Liver (tissue), 9 donors: Measurements from ENCODE around the gene MED19. TPM values are rescaled to one million over a fixed set of nuclear protein-coding genes. Genes with fewer than 3 reads are reported as not detected.

Experiments used
- DNase-seq: peaks from one replicate; pipeline ENCODE4 v3.0.0-alpha.2; 2017; ENCODE audit warnings: low spot score
- H3K27ac ChIP-seq, 2 donors: one replicate each; pipeline ENCODE4 v1.7.0; 2013; ENCODE audit warnings: inconsistent platforms in 2 of 2, low read length in 2 of 2, control low read depth in 1 of 2, low read depth in 1 of 2, mild to moderate bottlenecking in 1 of 2
- H3K27me3 ChIP-seq, 4 donors: one replicate each; pipeline versions ENCODE4 v1.6.1 to v1.7.0; 2013; ENCODE audit warnings: low read length in 3 of 4, inconsistent platforms in 1 of 4, mild to moderate bottlenecking in 1 of 4, moderate library complexity in 1 of 4; ENCODE audit not compliant: control insufficient read depth in 4 of 4, insufficient read depth in 4 of 4
- H3K36me3 ChIP-seq, 4 donors: one replicate each; pipeline versions ENCODE4 v1.6.1 to v1.7.0; 2013; ENCODE audit warnings: low read length in 3 of 4, mild to moderate bottlenecking in 3 of 4, low read depth in 1 of 4, moderate library complexity in 1 of 4; ENCODE audit not compliant: control insufficient read depth in 4 of 4, insufficient read depth in 3 of 4
- H3K4me1 ChIP-seq, 4 donors: one replicate each; pipeline versions ENCODE4 v1.6.1 to v1.7.0; 2013; ENCODE audit warnings: low read length in 3 of 4, mild to moderate bottlenecking in 3 of 4, moderate library complexity in 1 of 4; ENCODE audit not compliant: control insufficient read depth in 4 of 4, insufficient read depth in 4 of 4
- H3K4me3 ChIP-seq, 3 donors: one replicate each; pipeline versions ENCODE4 v1.6.1 to v1.7.0; 2013; ENCODE audit warnings: low read length in 3 of 3, control low read depth in 1 of 3, low read depth in 1 of 3, mild to moderate bottlenecking in 1 of 3
- H3K9ac ChIP-seq, 2 donors: one replicate each; pipeline ENCODE4 v1.7.0; 2013; ENCODE audit warnings: low read length in 2 of 2, mild to moderate bottlenecking in 2 of 2, moderate library complexity in 2 of 2, control low read depth in 1 of 2, low read depth in 1 of 2
- H3K9me3 ChIP-seq, 4 donors: one replicate each; pipeline versions ENCODE4 v1.6.1 to v1.7.0; 2013; ENCODE audit warnings: low read length in 3 of 4; ENCODE audit not compliant: control insufficient read depth in 4 of 4
- ATF3 ChIP-seq: IDR thresholded peaks from 2 replicates; pipeline ENCODE4 v1.6.1; 2016; ENCODE audit warnings: antibody characterized with exemption
- CTCF ChIP-seq: fragments of 150-350 bp; IDR thresholded peaks from 2 replicates; pipeline ENCODE4 v1.5.1; 2017; ENCODE audit warnings: improper control_type of control experiment, low read depth, low read length; ENCODE audit not compliant: missing input control
- EGR1 ChIP-seq, 2 donors: IDR thresholded peaks; 2 replicates each; pipeline ENCODE4 v1.6.1; 2016 to 2018; ENCODE audit warnings: antibody characterized with exemption in 2 of 2, low read depth in 2 of 2
- FOXA1 ChIP-seq: IDR thresholded peaks from 2 replicates; pipeline ENCODE4 v1.6.1; 2016; ENCODE audit warnings: antibody characterized with exemption
- FOXA2 ChIP-seq: IDR thresholded peaks from 2 replicates; pipeline ENCODE4 v1.6.1; 2016; ENCODE audit warnings: antibody characterized with exemption
- GABPA ChIP-seq, 2 donors: IDR thresholded peaks in 1 of 2; conservative IDR thresholded peaks in 1 of 2; 2 replicates each; pipeline ENCODE4 v1.6.1; 2016; ENCODE audit warnings: antibody characterized with exemption in 2 of 2, mild to moderate bottlenecking in 1 of 2, moderate library complexity in 1 of 2
- HNF4A ChIP-seq, 2 donors: conservative IDR thresholded peaks; 2 replicates each; pipeline ENCODE4 v1.6.1; 2016; ENCODE audit warnings: antibody characterized with exemption in 2 of 2, mild to moderate bottlenecking in 2 of 2
- HNF4G ChIP-seq: IDR thresholded peaks from 2 replicates; pipeline ENCODE4 v1.6.1; 2016; ENCODE audit warnings: antibody characterized with exemption
- JUND ChIP-seq, 2 donors: IDR thresholded peaks; 2 replicates each; pipeline ENCODE4 v1.6.1; 2016; ENCODE audit warnings: antibody characterized with exemption in 2 of 2
- MAX ChIP-seq: IDR thresholded peaks from 2 replicates; pipeline ENCODE4 v1.6.1; 2016; ENCODE audit warnings: antibody characterized with exemption
- NR2F2 ChIP-seq: IDR thresholded peaks from 2 replicates; pipeline ENCODE4 v1.6.1; 2016; ENCODE audit warnings: antibody characterized with exemption
- RAD21 ChIP-seq, 2 donors: IDR thresholded peaks; 2 replicates each; pipeline ENCODE4 v1.6.1; 2016; ENCODE audit warnings: antibody characterized with exemption in 2 of 2, mild to moderate bottlenecking in 2 of 2
- REST ChIP-seq: IDR thresholded peaks from 2 replicates; pipeline ENCODE4 v1.6.1; 2016; ENCODE audit warnings: antibody characterized with exemption, mild to moderate bottlenecking
- RXRA ChIP-seq, 2 donors: IDR thresholded peaks; 2 replicates each; pipeline ENCODE4 v1.6.1; 2017 to 2018; ENCODE audit warnings: antibody characterized with exemption in 2 of 2, mild to moderate bottlenecking in 1 of 2
- SP1 ChIP-seq: IDR thresholded peaks from 2 replicates; pipeline ENCODE4 v1.6.1; 2018; ENCODE audit warnings: antibody characterized with exemption, mild to moderate bottlenecking
- TAF1 ChIP-seq: conservative IDR thresholded peaks from 2 replicates; pipeline ENCODE4 v1.6.1; 2016; ENCODE audit warnings: antibody characterized with exemption, mild to moderate bottlenecking
- YY1 ChIP-seq: IDR thresholded peaks from 2 replicates; pipeline ENCODE4 v1.6.1; 2016; ENCODE audit warnings: antibody characterized with exemption, mild to moderate bottlenecking
- ZBTB33 ChIP-seq: IDR thresholded peaks from 2 replicates; pipeline ENCODE4 v1.6.1; 2016; ENCODE audit warnings: antibody characterized with exemption
- WGBS: extraction: QIAGEN DNeasy Blood & Tissue Kit; methylation state at CpG from one replicate; pipeline ENCODE4 v1.1.7; 2013; 5-methylcytosine and 5-hydroxymethylcytosine counted together
- polyA plus RNA-seq, 2 donors: library from polyadenylated mRNA; stranded (reverse) in 1 of 2; unstranded in 1 of 2; fragments of 200-250 nt in 1 of 2; fragments of >200 nt in 1 of 2; fragmentation: Nextera tagmentation in 1 of 2; extraction: Ambion mirVana in 1 of 2; gene quantifications; one replicate each; pipeline versions ENCODE4 v1.2.1 to v1.2.3, GENCODE V29; 2013 to 2015
- total RNA-seq, 2 donors: library from RNA; depleted of rRNA; stranded (reverse); fragments of >200 nt; gene quantifications; one replicate each; pipeline ENCODE4 v1.2.3, GENCODE V29; 2014
- donor health status: healthy.
- donor health status: healthy.
- donor health status: healthy.
- donor health status: healthy.
- donor health status: healthy.

The MED19 gene
- total and polyA plus RNA-seq, 4 donors = 4.4 to 11.3 (median 6.5) TPM

GRCh38 chr11:57679396-57679795 lies 32.6 kb downstream of the MED19 start:
- TF ChIP-seq HNF4A (conservative IDR thresholded peaks at IDR 0.05) = no peak
- no peak for TF ChIP-seq RXRA (IDR thresholded peaks at IDR 0.05)
- no peak for TF ChIP-seq CTCF
- TF ChIP-seq FOXA1 = no peak
- TF ChIP-seq RAD21 (IDR thresholded peaks at IDR 0.05) = no peak
- no peak for TF ChIP-seq FOXA2
- TF ChIP-seq YY1 = no peak
- no peak for TF ChIP-seq EGR1 (IDR thresholded peaks at IDR 0.05; ENCODE audit: low read depth in 2 of 2)
- no peak for TF ChIP-seq REST
- no peak for TF ChIP-seq NR2F2
- no peak for TF ChIP-seq JUND (IDR thresholded peaks at IDR 0.05)
- TF ChIP-seq HNF4G = no peak
- TF ChIP-seq GABPA (IDR thresholded peaks at IDR 0.05 in 1 of 2, conservative IDR thresholded peaks at IDR 0.05 in 1 of 2) = no peak
- TF ChIP-seq ATF3 = no peak
- no peak for TF ChIP-seq MAX
- TF ChIP-seq ZBTB33 = no peak
- no peak for TF ChIP-seq SP1
- no peak for TF ChIP-seq TAF1
- Histone ChIP-seq H3K27me3 (no peaks in the 10 kb centered on the region), H3K9ac (no peak overlapping the region), H3K9me3 (no peaks in the 10 kb centered on the region), H3K4me1 (peaks cover 9 to 27% (median 18%) of the 10 kb centered on the region in 4 donors), H3K4me3 (no peak overlapping the region), H3K27ac (peak overlapping the region in 1 of 2 donors; percentile 19), H3K36me3 (peaks cover 2 to 24% (median 18%) of the 10 kb centered on the region in 4 donors)
- 84% methylated on average over 4 of the region's 4 CpGs for WGBS
- no peak for DNase-seq
